Measurements from ENCODE around the gene S1PR4.
"Not testable (repeated sequence)": the region's sequence is repeated elsewhere in the genome, so short reads cannot be mapped to it uniquely, and the experiment has no call there.

Gene S1PR4

DNA sequence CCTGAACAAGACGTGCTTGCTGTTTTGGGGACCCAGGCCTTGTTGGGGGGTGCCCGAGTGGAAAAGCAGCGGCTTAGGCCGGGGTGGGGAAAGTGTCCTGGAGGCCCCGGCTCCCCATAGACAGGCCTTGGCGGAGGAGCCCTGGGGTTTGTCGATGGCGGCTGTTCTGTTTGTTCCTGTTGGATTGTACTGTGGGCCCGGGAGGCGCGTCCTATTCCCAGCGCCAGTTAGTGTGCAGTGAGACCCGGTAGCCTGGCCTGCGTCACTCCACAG is 18.3 kb downstream of the S1PR4 start:
- no peak for DNase-seq

DNA sequence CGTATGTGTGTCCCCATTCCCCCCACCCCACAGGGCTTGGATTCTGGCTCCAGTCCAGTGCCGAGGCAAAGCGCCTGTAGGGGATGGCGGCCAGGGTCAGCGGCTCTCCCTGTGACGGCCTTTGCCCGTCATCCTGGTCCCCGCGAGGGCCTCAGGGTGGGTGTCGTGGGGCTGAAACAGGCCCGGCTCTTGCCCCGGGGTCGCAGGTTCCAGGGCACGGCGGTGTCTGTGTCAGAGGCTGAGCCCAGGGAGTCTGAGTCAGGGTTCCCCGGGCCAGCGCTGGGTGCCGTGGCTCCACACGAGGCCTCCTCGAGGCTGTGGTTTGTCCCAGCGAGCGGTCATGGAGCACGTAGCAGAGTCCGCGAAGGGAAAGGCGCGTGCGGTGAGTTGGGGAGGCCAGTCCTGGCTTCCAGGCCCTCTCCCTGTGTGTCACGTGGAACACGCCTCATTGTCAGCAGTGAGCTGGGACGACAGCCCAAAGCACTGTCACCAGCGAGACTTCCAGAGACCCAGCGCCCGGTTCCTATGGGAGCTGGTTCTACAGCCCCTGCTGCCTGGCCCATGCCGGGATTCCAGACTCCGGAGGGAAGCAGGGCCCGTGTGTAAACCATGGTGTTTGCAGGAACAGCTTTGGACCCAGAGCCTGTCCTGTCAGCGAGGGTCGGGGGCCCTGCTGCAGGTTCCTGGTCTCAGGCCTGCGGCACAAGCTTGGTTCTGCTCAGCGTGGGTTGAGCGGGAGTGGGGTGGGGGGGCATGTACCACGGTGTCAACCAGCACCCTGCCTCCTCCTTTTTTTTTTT is 20.5 kb downstream of the S1PR4 start:
- no peak for DNase-seq

DNA sequence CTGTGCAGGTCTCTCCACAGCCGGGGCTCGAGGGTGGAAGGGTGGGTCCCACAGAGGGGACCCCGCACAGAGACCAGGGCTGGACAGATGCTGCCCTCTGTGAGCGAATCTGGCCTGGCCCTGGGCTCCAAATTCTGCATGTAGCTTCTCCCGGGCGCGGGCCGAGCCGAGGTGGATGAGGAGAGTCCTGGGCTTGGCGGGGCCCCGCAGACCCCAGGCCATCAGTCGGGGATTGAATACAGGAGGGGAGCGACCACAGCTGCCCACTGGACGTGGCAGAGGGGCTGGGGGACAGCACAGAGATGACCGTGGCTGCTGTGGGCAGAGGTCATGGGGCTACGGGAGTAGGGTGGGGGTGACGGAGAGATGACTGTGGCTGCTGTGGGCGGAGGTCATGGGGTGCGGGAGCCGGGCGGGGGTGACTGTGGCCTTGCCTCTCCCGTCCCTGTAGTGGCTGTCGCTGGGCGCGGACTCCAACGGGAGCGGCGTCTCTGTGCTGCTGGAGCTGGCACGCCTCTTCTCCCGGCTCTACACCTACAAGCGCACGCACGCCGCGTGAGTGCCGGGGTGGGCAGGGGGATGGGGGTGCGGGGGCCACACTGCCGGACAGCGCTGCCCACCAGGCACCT is 22.6 kb downstream of the S1PR4 start:
- no peak for DNase-seq

DNA sequence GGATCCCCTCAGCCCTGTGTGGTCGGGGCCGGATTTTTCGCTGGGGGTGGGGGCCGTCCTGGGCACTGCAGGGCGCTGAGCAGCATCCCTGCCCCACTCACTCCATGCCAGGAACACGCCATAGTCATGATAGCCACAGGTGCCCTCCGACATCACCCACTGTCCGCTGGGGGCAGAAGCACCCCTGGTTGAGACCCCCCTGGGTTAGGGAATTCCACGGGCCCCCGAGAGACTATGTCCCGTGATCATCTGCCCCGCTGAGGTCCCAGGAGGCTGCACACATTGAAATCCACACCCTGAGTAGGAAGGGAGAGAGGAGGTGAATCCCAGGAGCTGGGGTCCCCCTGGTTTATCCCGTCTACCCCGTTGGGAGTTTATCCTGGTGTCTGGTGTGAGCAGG is 23.3 kb downstream of the S1PR4 start:
- no peak for DNase-seq

DNA sequence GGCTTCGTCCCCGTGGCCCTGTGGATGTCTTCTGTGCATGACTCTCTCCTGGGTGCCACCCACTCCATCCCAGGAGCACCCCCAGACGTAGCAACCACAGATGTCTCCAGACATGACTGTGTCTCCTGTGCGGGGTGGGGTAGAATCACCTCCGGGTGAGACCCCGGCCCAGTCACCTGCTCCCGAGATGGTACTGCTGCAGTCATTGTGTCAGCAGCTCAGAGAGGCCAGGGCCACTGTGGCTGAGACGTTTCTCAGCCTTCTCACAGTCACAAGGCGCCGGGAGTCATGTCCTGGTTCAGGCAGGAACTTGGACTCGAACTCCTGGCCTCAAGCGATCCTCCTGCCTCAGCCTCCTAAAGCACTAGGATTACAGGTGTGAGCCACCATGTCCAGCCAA is 23.8 kb downstream of the S1PR4 start:
- DNase-seq: no peak

DNA sequence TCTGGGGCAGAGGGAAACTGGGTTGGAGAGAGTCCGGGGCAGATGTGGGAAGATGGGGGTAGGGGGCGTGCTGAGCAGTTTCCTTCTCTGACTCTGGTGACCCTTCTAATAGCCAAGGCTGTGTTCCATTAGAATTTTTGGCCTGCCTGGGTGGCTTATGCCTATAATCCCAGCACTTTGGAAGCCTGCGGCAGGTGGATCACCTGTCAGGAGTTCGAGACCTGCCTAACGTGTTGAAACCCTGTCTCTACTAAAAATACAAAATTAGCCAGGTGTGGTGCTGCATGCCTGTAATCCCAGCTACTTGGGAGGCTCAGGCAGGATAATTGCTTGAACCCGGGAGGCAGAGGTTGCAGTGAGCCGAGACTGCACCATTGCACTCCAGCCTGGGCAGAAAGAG is 24.3 kb downstream of the S1PR4 start:
- not testable (repeated sequence) for DNase-seq

DNA sequence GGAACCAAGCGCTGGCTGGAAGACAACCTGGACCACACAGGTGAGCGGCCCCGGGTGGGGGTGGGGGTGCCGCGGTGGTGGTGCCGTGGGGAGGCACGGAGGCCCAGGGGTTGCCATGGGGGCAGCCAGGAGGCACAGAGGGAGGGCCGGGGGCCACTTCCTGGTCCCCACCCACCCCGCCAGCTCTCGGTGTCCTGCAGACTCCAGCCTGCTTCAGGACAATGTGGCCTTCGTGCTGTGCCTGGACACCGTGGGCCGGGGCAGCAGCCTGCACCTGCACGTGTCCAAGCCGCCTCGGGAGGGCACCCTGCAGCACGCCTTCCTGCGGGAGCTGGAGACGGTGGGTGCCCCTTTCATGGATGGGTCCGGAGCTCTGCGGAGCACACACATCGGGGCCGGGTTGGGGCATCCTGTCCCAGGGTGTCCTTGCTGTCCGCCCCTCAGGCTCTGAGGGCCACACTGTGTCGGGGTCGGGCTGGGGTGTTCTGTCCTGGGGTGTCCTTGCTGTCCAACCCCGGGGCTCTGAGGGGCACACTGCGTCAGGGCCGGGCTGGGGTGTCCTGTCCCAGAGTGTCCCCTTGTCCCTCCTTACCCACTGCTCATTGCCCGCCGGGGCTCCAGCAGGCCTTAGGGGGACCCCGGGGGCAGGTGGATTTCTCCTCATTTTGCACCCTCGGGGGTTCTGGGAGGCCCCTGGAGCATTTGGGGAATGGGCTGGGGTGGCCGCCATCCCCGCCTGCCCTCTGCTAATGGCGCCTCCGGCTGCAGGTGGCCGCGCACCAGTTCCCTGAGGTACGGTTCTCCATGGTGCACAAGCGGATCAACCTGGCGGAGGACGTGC is 25.5 kb downstream of the S1PR4 start:
- DNase-seq: no peak

DNA sequence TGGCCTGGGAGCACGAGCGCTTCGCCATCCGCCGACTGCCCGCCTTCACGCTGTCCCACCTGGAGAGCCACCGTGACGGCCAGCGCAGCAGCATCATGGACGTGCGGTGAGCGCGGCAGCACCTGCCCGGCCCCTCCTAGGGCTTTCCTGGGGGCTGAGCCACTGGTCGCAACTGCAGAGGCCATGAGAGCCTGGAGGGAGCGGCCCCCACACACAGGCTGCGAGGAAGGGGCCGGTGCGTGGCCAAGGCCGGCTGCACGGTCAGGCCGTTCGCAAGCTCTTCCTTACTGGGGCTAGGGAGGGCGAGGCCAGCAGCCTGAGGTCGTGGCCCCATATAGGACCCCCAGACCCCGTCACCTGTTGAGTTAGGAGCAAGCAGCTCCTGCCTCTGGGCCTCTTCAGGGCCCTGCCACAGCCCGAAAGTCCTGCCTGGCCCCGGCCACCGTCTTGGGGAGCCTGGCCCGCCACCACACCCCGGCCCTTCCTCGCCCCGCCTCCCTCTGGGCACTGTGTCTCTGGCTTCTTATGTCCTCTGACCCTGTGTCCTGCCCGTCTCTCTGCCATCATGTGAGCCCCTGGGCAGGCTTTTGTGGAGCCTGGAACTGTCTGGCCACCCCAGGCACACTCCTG is 26.2 kb downstream of the S1PR4 start:
- no peak for DNase-seq

DNA sequence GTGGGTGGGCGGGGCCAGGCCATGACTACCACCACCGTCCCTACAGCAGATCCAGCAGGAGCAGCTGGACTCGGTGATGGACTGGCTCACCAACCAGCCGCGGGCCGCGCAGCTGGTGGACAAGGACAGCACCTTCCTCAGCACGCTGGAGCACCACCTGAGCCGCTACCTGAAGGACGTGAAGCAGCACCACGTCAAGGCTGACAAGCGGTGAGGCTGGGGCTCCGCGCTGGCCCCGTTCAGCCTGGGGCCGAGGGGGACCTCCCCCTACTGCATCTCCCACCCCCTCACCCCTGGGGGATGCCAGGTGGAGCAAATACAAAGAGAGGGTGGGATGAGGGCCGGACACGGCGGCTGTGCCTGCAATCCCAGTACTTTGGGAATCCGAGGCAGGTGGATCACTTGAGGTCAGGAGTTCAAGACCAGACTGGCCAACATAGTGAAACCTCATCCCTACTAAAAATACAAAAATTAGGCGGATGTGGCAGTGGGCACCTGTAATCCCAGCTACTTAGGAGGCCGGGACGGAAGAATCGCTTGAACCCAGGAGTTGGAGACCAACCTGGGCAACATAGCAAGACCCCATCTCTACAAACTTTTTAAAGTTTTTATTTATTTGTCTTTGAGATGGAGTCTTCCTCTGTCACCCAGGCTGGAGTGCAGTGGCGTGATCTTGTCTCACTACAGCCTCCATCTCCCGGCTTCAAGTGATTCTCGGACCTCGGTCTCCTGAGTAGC is 27.8 kb downstream of the S1PR4 start:
- DNase-seq: no peak

DNA sequence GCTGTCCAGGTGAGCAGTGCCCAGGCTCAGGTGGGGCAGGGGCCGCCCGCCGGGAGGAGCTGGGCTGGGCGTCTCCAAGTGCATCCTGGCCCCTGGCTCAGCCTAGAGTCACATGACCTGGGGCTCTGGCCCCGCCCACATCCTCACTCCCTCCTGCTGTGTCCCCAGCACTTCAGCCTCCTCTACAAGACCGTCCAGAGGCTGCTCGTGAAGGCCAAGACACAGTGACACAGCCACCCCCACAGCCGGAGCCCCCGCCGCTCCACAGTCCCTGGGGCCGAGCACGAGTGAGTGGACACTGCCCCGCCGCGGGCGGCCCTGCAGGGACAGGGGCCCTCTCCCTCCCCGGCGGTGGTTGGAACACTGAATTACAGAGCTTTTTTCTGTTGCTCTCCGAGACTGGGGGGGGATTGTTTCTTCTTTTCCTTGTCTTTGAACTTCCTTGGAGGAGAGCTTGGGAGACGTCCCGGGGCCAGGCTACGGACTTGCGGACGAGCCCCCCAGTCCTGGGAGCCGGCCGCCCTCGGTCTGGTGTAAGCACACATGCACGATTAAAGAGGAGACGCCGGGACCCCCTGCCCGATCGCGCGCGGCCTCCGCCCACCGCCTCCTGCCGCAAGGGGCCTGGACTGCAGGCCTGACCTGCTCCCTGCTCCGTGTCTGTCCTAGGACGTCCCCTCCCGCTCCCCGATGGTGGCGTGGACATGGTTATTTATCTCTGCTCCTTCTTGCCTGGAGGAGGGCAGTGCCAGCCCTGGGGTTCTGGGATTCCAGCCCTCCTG is 29.1 kb downstream of the S1PR4 start:
- DNase-seq: no peak

DNA sequence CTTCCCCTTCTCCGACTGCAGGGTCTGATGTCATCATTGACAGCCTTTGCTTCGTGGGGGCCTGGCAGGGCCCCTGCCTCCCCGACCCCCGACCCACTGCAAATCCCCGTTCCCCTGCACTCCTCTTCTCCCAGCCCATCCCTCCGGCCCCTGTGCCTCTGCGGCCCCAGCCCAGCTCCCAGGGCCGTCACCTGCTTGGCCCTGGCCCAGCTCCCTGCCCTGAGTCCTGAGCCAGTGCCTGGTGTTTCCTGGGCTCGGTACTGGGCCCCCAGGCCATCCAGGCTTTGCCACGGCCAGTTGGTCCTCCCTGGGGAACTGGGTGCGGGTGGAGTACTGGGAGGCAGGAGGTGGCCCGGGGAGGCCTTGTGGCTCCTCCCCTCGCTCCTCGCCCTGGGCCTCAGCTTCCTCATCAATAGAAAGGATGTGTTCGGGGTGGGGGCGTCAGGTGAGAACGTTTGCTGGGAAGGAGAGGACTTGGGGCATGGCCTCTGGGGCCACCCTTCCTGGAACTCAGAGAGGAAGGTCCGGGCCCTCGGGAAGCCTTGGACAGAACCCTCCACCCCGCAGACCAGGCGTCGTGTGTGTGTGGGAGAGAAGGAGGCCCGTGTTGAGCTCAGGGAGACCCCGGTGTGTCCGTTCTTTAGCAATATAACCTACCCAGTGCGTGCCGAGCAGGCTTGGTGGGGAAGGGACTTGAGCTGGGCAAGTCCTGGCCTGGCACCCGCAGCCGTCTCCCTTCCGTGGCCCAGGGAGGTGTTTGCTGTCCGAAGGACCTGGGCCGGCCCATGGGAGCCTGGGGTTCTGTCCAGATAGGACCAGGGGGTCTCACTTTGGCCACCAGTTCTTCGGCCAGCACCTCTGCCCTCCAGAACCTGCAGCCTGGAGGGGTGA is 30.0 kb downstream of the S1PR4 start:
- no peak for DNase-seq

DNA sequence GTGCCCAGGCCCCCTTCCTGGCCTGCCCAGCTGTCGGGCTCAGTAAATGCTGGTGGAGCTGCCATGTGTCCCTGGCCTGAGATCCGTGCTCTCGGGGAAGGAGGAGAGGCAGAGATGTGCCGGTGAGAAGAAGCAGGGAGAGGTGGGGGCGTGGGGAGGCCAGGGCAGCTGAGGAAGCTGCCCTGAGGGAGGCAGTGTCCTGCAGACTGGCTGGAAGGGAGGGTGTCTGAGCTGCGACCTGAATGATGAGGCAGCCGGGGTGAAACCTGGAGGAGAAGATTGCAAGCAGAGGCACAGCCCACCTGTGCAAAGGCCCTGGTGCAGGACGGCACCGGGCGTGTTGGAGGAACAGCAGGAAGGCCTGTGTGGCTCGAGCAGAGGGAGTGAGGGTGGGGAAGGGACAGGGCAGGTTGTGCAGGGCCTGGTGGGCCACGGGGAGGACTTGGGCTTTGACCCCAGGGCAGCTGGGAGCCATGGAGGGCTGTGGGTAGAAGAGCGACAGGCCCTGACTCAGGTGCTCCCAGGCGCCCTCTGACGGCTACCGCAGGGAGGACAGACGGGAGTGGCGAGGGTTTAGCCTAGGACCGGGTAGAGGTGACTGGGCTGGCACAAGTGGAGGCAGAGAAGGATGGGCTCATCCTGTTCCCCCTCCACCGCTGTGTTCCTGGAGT is 31.9 kb downstream of the S1PR4 start:
- DNase-seq: no peak

DNA sequence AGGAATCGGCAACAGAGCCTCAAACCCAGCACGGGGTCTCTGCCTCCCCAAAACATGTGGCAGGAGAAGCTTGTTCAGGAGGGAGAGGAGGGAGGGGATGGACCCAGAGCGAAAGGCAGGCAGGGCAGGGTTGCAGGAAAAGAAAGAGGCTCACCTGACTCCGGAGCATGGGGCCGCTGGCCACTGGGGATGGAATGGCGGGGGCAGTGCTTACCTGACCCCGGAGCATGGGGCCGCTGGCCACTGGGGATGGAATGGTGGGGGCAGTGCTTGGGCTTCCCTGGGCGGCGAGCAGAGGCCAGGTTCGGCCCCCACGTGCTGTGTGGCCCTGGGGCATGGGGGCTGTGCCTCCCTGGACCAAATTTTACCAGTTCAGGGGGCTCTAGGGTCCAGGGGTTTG is 32.6 kb downstream of the S1PR4 start:
- no peak for DNase-seq

DNA sequence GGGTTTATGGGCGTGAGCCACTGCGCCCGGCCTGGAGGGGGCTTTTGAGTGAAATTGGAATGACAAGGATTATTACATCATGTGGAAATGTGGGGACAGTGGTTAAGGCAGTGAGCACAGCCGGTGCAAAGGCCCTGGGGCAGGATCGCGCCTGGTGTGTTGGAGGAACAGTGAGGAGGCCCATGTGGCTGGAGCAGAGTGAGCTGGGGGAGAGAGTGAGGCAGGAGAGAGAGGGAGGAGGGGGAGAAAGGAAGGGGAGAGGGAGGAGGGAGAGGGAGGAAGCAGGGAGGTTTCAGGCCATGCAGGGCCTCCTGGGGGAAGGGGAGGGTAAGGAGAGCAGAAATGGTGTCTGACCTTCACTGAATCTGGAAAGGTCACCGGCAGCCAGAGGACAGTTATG is 34.6 kb downstream of the S1PR4 start:
- DNase-seq: no peak

DNA sequence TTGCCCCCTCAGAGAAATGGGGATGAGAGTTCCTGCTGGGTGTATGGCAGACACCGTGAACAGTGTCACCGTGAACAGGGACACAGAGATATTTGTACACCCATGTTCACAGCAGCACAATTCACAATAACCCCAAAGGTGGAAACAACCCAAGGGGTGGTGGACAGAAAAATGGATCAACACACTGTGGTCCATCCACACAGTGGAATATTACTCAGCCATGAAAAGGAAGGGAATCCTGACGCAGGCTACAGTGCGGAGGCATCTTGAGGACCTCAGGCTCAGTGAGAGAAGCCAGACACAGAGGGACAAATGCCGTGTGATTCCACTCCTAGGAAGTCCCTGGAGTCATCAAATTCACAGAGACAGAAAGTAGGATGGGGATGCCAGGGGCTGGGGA is 38.3 kb downstream of the S1PR4 start:
- no peak for DNase-seq

DNA sequence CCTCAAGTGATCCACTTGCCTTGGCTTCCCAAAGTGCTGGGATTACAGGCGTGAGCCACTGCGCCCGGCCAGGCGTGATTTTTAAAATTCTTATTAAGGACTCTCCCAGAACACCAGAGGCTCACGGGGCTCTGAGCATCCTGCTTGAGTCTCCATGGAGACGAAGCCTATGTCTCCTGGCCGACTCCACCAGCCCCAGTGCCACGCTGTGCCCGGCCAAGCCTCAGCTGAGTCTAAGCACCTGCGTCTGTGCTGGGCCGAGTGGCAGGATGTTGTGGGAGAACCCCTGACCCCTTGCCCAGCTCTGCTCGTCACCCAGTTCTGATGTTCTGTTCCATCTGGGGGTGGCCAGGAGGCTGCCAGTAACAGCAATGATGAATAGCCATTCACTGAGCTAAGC is 42.0 kb downstream of the S1PR4 start:
- DNase-seq: no peak

DNA sequence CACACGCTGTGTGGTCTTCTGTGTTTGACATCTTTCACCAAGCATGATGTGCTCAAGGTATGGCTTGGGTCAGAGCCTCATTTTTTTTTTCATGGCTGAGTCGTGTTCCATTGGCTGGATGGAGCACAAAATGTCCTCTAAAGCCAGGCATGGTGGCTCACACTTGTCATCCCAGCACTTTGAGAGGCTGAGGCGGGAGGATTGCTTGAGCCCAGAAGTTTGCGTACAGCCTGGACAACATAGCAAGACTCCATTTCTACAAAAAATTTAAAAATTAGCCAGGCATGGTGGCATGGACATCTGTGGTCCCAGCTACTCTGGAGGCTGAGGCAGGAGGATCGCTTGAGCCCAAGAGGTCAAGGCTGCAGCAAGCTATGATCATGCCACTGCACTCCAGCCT is 43.0 kb downstream of the S1PR4 start:
- DNase-seq: not testable (repeated sequence)

DNA sequence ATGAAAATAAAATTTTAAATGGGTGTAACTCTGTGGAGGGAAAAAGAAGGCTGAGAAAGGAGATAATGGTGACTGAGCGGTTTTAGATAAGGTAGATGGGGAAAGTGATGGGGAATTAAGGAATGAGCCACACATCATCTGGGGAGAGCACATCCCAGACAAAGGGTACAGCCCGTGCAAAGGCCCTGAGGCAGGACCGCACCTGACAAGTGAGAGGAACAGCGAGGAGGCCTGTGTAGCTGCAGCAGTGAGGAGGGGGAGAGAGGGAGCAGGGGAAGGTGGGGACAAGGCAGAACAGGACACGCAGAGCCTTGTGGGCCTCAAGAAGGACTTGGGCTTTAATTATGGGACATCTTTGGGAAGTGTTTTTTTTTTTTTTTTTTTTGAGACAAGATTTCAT is 44.1 kb downstream of the S1PR4 start:
- DNase-seq: no peak

DNA sequence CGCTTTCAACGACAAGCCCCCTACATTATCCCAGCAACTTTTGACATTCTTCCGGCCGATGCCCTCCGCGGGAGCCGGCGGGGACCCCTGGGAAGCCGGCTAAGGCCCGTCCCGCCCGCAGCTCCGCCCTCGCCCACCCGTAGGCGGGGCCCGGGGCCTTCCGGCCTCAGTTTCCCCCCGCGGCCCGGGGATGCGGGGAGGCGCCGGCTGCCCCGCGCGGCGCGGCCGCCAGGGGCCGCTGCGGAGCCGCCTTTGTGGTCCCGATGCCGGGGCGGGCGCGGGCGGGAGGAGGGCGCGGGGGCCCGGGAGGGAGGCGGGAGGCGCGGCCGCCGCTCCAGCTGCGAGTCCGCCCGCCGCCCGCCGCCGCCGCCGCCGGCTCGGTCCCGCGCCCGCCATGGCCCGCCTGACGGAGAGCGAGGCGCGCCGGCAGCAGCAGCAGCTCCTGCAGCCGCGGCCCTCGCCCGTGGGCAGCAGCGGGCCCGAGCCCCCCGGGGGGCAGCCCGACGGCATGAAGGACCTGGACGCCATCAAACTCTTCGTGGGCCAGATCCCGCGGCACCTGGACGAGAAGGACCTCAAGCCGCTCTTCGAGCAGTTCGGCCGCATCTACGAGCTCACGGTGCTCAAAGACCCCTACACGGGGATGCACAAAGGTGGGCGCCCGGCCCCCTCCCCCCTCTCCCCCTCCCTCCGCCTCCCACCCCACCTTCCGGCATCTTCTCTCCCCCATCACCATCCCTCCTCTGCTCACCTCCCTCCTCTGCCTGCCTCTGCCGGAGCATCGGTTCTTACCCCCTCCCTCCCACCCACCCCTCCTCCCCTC is 46.0 kb downstream of the S1PR4 start, which contains the start of gene CELF5:
TSS of gene CELF5 (plus strand) at position 316 of the 823 bp plus-strand sequence. CDS start at position 395, 79 bp downstream.
- no peak for DNase-seq

DNA sequence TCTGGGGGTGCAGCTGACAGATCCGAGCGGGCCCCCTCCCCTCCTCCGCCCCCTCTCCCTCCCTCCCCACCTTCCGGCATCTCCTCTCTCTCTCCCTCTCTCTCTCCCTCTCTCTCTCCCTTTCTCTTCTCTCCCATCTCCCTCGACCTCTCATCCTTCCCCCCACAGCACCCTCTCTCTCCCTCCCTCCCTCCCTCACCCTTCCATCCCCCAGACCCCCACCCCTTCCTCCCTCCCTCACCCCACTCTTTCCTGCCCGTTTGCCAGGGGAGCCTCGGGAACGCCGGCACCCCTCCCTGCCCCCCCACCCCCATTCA is 46.6 kb downstream of the S1PR4 start:
- no peak for DNase-seq

All from NCI-H446 treated with DMSO at 0.1 percent for 48 hours (cell line).